SU-DHL-6 (cell line): ENCODE data around the gene MYO1H.
A peak's percentile ranks its signal among the peaks of the same experiment; 100 is the strongest.

ENCODE experiments used
- H2AFZ ChIP-seq: fragments of 200-600 bp; sonication (generic); 2 replicates; pipeline ENCODE4 v1.6.1; 2014; ENCODE audit warnings: low read depth, mild to moderate bottlenecking, moderate library complexity, mixed read lengths, antibody characterized with exemption, low read length; ENCODE audit not compliant: severe bottlenecking
- H3F3A ChIP-seq: fragments of 200-600 bp; shearing (Covaris generic); 2 replicates; pipeline ENCODE4 v1.6.0; 2016; ENCODE audit warnings: antibody characterized with exemption, mild to moderate bottlenecking; ENCODE audit not compliant: insufficient read depth
- H3K27ac ChIP-seq: fragments of 200-600 bp; sonication (generic); 2 replicates; pipeline ENCODE4 v1.5.1; 2016; ENCODE audit warnings: low read depth, mild to moderate bottlenecking, low read length, moderate library complexity, mixed read lengths
- H3K27me3 ChIP-seq: fragments of 200-600 bp; sonication (generic), shearing (Covaris generic); 2 replicates; pipeline ENCODE4 v1.6.0; 2014; ENCODE audit warnings: mild to moderate bottlenecking, low read length
- H3K36me3 ChIP-seq: fragments of 200-600 bp; sonication (generic); 2 replicates; pipeline ENCODE4 v1.6.1; 2014; ENCODE audit warnings: mild to moderate bottlenecking, low read length, mixed read lengths
- H3K4me2 ChIP-seq: fragments of 300-600, 200-600 bp; shearing (Covaris generic), sonication (generic); 2 replicates; pipeline ENCODE4 v1.6.0; 2014; ENCODE audit warnings: low read length, low read depth, mild to moderate bottlenecking; ENCODE audit not compliant: poor library complexity, severe bottlenecking
- H3K4me3 ChIP-seq: fragments of 200-600 bp; sonication (generic); 2 replicates; pipeline ENCODE4 v1.5.1; 2014; ENCODE audit warnings: antibody characterized with exemption, low read length, mild to moderate bottlenecking, mixed read lengths; ENCODE audit not compliant: insufficient read depth, poor library complexity, severe bottlenecking
- H3K79me2 ChIP-seq: fragments of 200-600 bp; sonication (generic); 2 replicates; pipeline ENCODE4 v1.6.1; 2014; ENCODE audit warnings: mild to moderate bottlenecking, low read length, moderate library complexity; ENCODE audit not compliant: insufficient read depth
- H3K9ac ChIP-seq: fragments of 200-600 bp; sonication (generic); 2 replicates; pipeline ENCODE4 v1.7.0; 2014; ENCODE audit warnings: mild to moderate bottlenecking, low read length
- H3K9me2 ChIP-seq: fragments of 200-600 bp; sonication (generic); replicated peaks from 2 replicates; pipeline ENCODE4 v1.6.1; 2014; ENCODE audit warnings: low read length; ENCODE audit not compliant: insufficient read depth
- H3K9me3 ChIP-seq: fragments of 200-600 bp; sonication (generic); 2 replicates; pipeline ENCODE4 v1.6.1; 2014; ENCODE audit warnings: low read length, mixed read lengths; ENCODE audit not compliant: insufficient read depth
- H4K20me1 ChIP-seq: fragments of 200-600 bp; sonication (generic); 2 replicates; pipeline ENCODE4 v1.6.1; 2014; ENCODE audit warnings: low read depth, mild to moderate bottlenecking, antibody characterized with exemption, low read length, moderate library complexity, mixed read lengths
- EZH2phosphoT487 ChIP-seq: fragments of 200-600 bp; sonication (generic), shearing (Covaris generic); conservative IDR thresholded peaks from 2 replicates; pipeline ENCODE4 v1.6.1; 2018; ENCODE audit warnings: mild to moderate bottlenecking, antibody characterized with exemption, low read length, moderate library complexity, mixed read lengths
- TF ChIP-seq, protein P1 (sequence below): fragments of 200-600 bp; sonication (generic); IDR thresholded peaks from one replicate; pipeline ENCODE4 v1.5.1; 2017; ENCODE audit warnings: antibody characterized with exemption, mild to moderate bottlenecking, low read length, moderate library complexity; ENCODE audit not compliant: insufficient read depth, poor library complexity, severe bottlenecking

Gene MYO1H

DNA sequence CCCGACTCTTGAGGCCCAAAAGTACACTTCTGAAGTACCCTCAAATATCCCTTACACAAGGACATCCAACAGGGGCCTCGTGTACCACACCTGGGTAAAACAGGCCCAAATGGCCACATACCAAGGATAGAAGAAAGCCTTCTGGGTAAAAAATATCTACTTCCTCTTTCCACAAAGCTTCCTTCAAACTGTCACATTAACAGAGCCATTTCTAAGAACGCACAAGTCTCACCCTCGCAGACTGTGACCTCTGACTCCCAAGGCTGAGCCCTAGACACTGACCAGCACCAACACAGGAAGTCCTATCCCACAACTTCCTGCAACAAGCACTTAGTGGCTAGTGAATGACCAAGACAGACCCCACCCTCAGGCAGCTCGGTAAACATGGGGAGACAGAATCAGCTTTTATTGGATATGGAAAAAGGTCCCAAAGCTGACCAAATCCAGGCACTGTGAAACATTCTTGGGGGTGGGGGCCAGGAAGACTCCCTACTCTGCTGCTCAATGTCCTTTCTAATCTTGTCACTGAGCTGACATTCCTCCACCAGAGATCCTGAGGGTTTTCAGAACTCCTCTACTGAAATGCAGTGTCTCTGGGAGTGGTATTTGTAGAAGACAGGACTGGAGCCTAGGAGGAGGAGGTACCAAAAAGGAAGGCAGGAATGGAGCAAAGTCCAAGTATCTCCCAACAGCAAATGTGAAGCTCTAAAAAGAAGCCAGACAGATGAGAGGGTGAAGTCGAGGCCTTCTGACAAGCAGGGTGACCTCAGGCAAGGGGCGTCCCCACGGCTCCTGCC is 113.5 kb downstream of the MYO1H start:
- Histone ChIP-seq H3K9me3 (no peaks in the 10 kb centered on the region), H3K9ac (no peak overlapping the region), H3K9me2 (no peaks in the 10 kb centered on the region), H2AFZ (no peak overlapping the region), H3K79me2 (peaks cover 46% of the 10 kb centered on the region), H4K20me1 (no peaks in the 10 kb centered on the region), H3K27me3 (no peaks in the 10 kb centered on the region), H3F3A (no peaks in the 10 kb centered on the region), H3K36me3 (peaks cover 5% of the 10 kb centered on the region; the same call in 1 of the 2 replicates), H3K4me2 (peak overlapping the region; percentile 2), H3K4me3 (no peak overlapping the region), H3K27ac (peak overlapping the region; percentile 22; the same call in 1 of the 2 replicates)
- TF ChIP-seq, protein P1, sequence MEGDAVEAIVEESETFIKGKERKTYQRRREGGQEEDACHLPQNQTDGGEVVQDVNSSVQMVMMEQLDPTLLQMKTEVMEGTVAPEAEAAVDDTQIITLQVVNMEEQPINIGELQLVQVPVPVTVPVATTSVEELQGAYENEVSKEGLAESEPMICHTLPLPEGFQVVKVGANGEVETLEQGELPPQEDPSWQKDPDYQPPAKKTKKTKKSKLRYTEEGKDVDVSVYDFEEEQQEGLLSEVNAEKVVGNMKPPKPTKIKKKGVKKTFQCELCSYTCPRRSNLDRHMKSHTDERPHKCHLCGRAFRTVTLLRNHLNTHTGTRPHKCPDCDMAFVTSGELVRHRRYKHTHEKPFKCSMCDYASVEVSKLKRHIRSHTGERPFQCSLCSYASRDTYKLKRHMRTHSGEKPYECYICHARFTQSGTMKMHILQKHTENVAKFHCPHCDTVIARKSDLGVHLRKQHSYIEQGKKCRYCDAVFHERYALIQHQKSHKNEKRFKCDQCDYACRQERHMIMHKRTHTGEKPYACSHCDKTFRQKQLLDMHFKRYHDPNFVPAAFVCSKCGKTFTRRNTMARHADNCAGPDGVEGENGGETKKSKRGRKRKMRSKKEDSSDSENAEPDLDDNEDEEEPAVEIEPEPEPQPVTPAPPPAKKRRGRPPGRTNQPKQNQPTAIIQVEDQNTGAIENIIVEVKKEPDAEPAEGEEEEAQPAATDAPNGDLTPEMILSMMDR = no peak
- no peak for TF ChIP-seq EZH2phosphoT487

DNA sequence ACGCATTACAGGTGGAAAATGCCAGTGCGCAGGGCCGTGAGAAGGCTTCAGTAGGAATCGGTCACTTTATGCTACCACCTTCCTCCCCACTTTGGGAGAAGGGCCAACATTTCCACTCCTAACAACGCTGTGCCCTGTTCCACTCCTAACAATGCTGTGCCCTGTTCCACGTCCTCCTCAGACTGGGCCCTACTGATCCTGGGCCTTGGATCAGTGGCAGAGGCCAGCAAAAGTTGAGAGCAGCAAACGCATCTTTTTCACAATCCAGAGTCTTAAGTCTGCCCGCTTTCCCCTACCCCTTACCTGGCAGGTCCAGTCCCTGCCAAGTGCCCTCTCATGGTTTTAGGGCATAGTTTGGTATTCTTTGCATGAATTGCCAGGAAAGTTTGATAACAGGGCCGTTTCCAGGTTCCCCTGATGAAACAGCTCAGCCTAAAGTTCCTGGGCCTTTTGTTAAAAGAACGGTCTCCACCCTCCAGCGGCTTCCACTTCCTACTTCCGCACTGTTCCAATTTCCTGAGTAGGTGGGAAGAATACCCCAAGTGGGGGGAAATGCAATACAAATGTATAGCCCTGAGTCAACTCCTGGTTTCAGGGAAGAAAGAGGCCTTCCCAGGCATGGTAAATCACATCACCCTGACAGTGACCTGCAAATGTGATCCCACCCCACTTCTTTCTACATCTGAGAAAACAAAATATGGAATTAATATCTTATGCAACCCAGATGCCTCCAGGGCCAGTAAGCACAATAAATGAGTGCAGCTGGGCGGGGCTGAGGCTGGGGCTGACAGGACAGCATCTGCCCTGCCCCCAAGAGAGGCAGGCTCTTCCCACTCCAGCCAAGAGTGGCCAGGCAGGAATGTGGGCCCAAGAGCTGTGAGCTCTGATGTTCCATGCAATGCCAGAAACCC is 114.4 kb downstream of the MYO1H start:
- Histone ChIP-seq H3K36me3 (peaks cover under 1% of the 10 kb centered on the region; the same call in 1 of the 2 replicates), H3K9ac (no peak overlapping the region), H4K20me1 (no peaks in the 10 kb centered on the region), H3K9me2 (no peaks in the 10 kb centered on the region), H3K27me3 (no peaks in the 10 kb centered on the region), H3K4me2 (no peak overlapping the region), H3K27ac (no peak overlapping the region), H3K9me3 (no peaks in the 10 kb centered on the region), H3K79me2 (peaks cover 52% of the 10 kb centered on the region), H2AFZ (no peak overlapping the region), H3F3A (no peaks in the 10 kb centered on the region), H3K4me3 (no peak overlapping the region)
- no peak for TF ChIP-seq EZH2phosphoT487
- TF ChIP-seq, protein P1 = no peak

- H3K27ac ChIP-seq = no peak overlapping the region
- no peak overlapping the region for H3K9ac ChIP-seq
- no peaks in the 10 kb centered on the region for H3F3A ChIP-seq
- H3K36me3 ChIP-seq = no peaks in the 10 kb centered on the region
- no peak overlapping the region for H3K4me2 ChIP-seq
- no peaks in the 10 kb centered on the region for H3K9me2 ChIP-seq
- TF ChIP-seq EZH2phosphoT487 = no peak
- TF ChIP-seq, protein P1 = no peak
- H3K4me3 ChIP-seq = no peak overlapping the region
- H4K20me1 ChIP-seq = no peaks in the 10 kb centered on the region
- no peaks in the 10 kb centered on the region for H3K27me3 ChIP-seq
- H3K9me3 ChIP-seq = no peaks in the 10 kb centered on the region
- peaks cover 52% of the 10 kb centered on the region for H3K79me2 ChIP-seq
- no peak overlapping the region for H2AFZ ChIP-seq
These were observed 115.4 kb downstream of the MYO1H start for GRCh38 chr12:109462868-109463692.
